ENCODE data around the gene AHCYL1.

GRCh38 chr1:109993885-109994284, 9.3 kb downstream of the AHCYL1 start:
- TF ChIP-seq CTCF (IDR thresholded peaks at IDR 0.05) (no peak), POLR2A (IDR thresholded peaks at IDR 0.05) (no peak), POLR2AphosphoS5 (IDR thresholded peaks at IDR 0.05) (no peak)

All from stomach (tissue), 4 donors.